ENCODE data around the gene CTNND2. TPM values are rescaled to one million over a fixed set of nuclear protein-coding genes. Genes with fewer than 3 reads are reported as not detected.

The CTNND2 gene
- total RNA-seq, 2 donors from 2014 or later, result not detected

- H3K4me1 Mint-ChIP-seq (ENCODE audit: low read depth in 2 of 2), result peaks cover 0 to 4% of the 10 kb centered on the region in 2 donors
- peaks cover 27 to 29% of the 10 kb centered on the region in 2 donors for H3K27me3 Mint-ChIP-seq
- H3K9me3 Mint-ChIP-seq, result peaks cover 7% of the 10 kb centered on the region
- H3K36me3 Mint-ChIP-seq, result no peaks in the 10 kb centered on the region
- DNase-seq (ENCODE audit: low spot score) (no peak), ATAC-seq (no peak)
- no peak overlapping the region for H3K4me3 Mint-ChIP-seq
- no peak overlapping the region for H3K27ac Mint-ChIP-seq
Observed at GRCh38 chr5:11903121-11903613, 1.1 kb downstream of the CTNND2 start.

GRCh38 chr5:11902201-11902619 is 2.0 kb downstream of the CTNND2 start:
- Mint-ChIP-seq H3K27me3 (peaks cover 27 to 29% of the 10 kb centered on the region in 2 donors), H3K4me3 (no peak overlapping the region), H3K27ac (no peak overlapping the region), H3K9me3 (peaks cover 7% of the 10 kb centered on the region), H3K4me1 (ENCODE audit: low read depth in 2 of 2) (peaks cover 0 to 4% of the 10 kb centered on the region in 2 donors), H3K36me3 (no peaks in the 10 kb centered on the region)
- ATAC-seq (no peak), DNase-seq (ENCODE audit: low spot score) (no peak)

- no peak overlapping the region for H3K4me3 Mint-ChIP-seq
- H3K9me3 Mint-ChIP-seq, result peaks cover 3% of the 10 kb centered on the region
- H3K4me1 Mint-ChIP-seq (ENCODE audit: low read depth in 2 of 2), result no peaks in the 10 kb centered on the region
- no peak for ATAC-seq
- no peak overlapping the region for H3K27ac Mint-ChIP-seq
- no peaks in the 10 kb centered on the region for H3K36me3 Mint-ChIP-seq
- no peak for DNase-seq (ENCODE audit: low spot score)
- H3K27me3 Mint-ChIP-seq, result peaks cover 17 to 18% of the 10 kb centered on the region in 2 donors
Observed at GRCh38 chr5:11898787-11899186, 5.5 kb downstream of the CTNND2 start.

GRCh38 chr5:11897781-11898180 is 6.5 kb downstream of the CTNND2 start:
- H3K4me1 Mint-ChIP-seq (ENCODE audit: low read depth in 2 of 2), result no peaks in the 10 kb centered on the region
- DNase-seq (ENCODE audit: low spot score) (no peak), ATAC-seq (no peak)
- peaks cover 7% of the 10 kb centered on the region for H3K9me3 Mint-ChIP-seq
- H3K4me3 Mint-ChIP-seq, result no peak overlapping the region
- peaks cover 13 to 14% of the 10 kb centered on the region in 2 donors for H3K27me3 Mint-ChIP-seq
- no peak overlapping the region for H3K27ac Mint-ChIP-seq
- no peaks in the 10 kb centered on the region for H3K36me3 Mint-ChIP-seq

- DNase-seq (ENCODE audit: low spot score), result no peak
- no peaks in the 10 kb centered on the region for H3K36me3 Mint-ChIP-seq
- no peaks in the 10 kb centered on the region for H3K4me1 Mint-ChIP-seq (ENCODE audit: low read depth in 2 of 2)
- no peak for ATAC-seq
- H3K27me3 Mint-ChIP-seq, result no peaks in the 10 kb centered on the region
- peaks cover 3% of the 10 kb centered on the region for H3K9me3 Mint-ChIP-seq
- no peak overlapping the region for H3K4me3 Mint-ChIP-seq
- no peak overlapping the region for H3K27ac Mint-ChIP-seq
Observed at GRCh38 chr5:11894992-11895391, 9.3 kb downstream of the CTNND2 start.

GRCh38 chr5:11892832-11893231 is 11.4 kb downstream of the CTNND2 start:
- no peaks in the 10 kb centered on the region for H3K4me1 Mint-ChIP-seq (ENCODE audit: low read depth in 2 of 2)
- peaks cover 3% of the 10 kb centered on the region for H3K9me3 Mint-ChIP-seq

GRCh38 chr5:11890777-11891176 is 13.5 kb downstream of the CTNND2 start:
- no peaks in the 10 kb centered on the region for H3K27me3 Mint-ChIP-seq
- ATAC-seq (no peak), DNase-seq (ENCODE audit: low spot score) (no peak)
- no peaks in the 10 kb centered on the region for H3K4me1 Mint-ChIP-seq (ENCODE audit: low read depth in 2 of 2)
- no peak overlapping the region for H3K27ac Mint-ChIP-seq
- H3K4me3 Mint-ChIP-seq, result no peak overlapping the region
- peaks cover 6% of the 10 kb centered on the region for H3K9me3 Mint-ChIP-seq
- no peaks in the 10 kb centered on the region for H3K36me3 Mint-ChIP-seq

More at GRCh38 chr5:11892832-11893231, 11.4 kb downstream of the CTNND2 start:
- no peak for DNase-seq (ENCODE audit: low spot score)
- H3K27me3 Mint-ChIP-seq, result no peaks in the 10 kb centered on the region
- no peak overlapping the region for H3K27ac Mint-ChIP-seq
- ATAC-seq, result no peak
- H3K4me3 Mint-ChIP-seq, result no peak overlapping the region
- no peaks in the 10 kb centered on the region for H3K36me3 Mint-ChIP-seq

- Mint-ChIP-seq H3K4me1 (ENCODE audit: low read depth in 2 of 2) (no peaks in the 10 kb centered on the region), H3K36me3 (no peaks in the 10 kb centered on the region), H3K4me3 (no peak overlapping the region), H3K27me3 (no peaks in the 10 kb centered on the region), H3K27ac (no peak overlapping the region), H3K9me3 (peaks cover 3% of the 10 kb centered on the region)
- DNase-seq (ENCODE audit: low spot score) (no peak), ATAC-seq (no peak)
Observed at GRCh38 chr5:11888221-11888620, 16.0 kb downstream of the CTNND2 start.

- peaks cover 4% of the 10 kb centered on the region for H3K9me3 Mint-ChIP-seq
- no peaks in the 10 kb centered on the region for H3K4me1 Mint-ChIP-seq (ENCODE audit: low read depth in 2 of 2)
- H3K27me3 Mint-ChIP-seq, result no peaks in the 10 kb centered on the region
- no peak overlapping the region for H3K4me3 Mint-ChIP-seq
- no peak for DNase-seq (ENCODE audit: low spot score)
- no peaks in the 10 kb centered on the region for H3K36me3 Mint-ChIP-seq
- ATAC-seq, result no peak
- H3K27ac Mint-ChIP-seq, result no peak overlapping the region
Observed at GRCh38 chr5:11878814-11879213, 25.4 kb downstream of the CTNND2 start.

GRCh38 chr5:11873587-11873986 is 30.7 kb downstream of the CTNND2 start:
- Mint-ChIP-seq H3K9me3 (no peaks in the 10 kb centered on the region), H3K4me3 (no peak overlapping the region), H3K4me1 (ENCODE audit: low read depth in 2 of 2) (no peaks in the 10 kb centered on the region), H3K27ac (no peak overlapping the region), H3K27me3 (no peaks in the 10 kb centered on the region), H3K36me3 (no peaks in the 10 kb centered on the region)
- DNase-seq (ENCODE audit: low spot score) (no peak), ATAC-seq (no peak)

- DNase-seq (ENCODE audit: low spot score), result no peak
- no peak overlapping the region for H3K4me3 Mint-ChIP-seq
- H3K27ac Mint-ChIP-seq, result no peak overlapping the region
- no peaks in the 10 kb centered on the region for H3K36me3 Mint-ChIP-seq
- ATAC-seq, result no peak
- H3K27me3 Mint-ChIP-seq, result no peaks in the 10 kb centered on the region
- peaks cover 6% of the 10 kb centered on the region for H3K9me3 Mint-ChIP-seq
- H3K4me1 Mint-ChIP-seq (ENCODE audit: low read depth in 2 of 2), result no peaks in the 10 kb centered on the region
Observed at GRCh38 chr5:11869203-11869602, 35.0 kb downstream of the CTNND2 start.

GRCh38 chr5:11863911-11864310 is 40.3 kb downstream of the CTNND2 start:
- peaks cover 13% of the 10 kb centered on the region for H3K9me3 Mint-ChIP-seq
- no peaks in the 10 kb centered on the region for H3K4me1 Mint-ChIP-seq (ENCODE audit: low read depth in 2 of 2)
- no peak overlapping the region for H3K4me3 Mint-ChIP-seq
- no peaks in the 10 kb centered on the region for H3K27me3 Mint-ChIP-seq
- ATAC-seq (no peak), DNase-seq (ENCODE audit: low spot score) (no peak)
- H3K27ac Mint-ChIP-seq, result no peak overlapping the region
- no peaks in the 10 kb centered on the region for H3K36me3 Mint-ChIP-seq

- no peak for ATAC-seq
- no peak for DNase-seq (ENCODE audit: low spot score)
- H3K4me1 Mint-ChIP-seq (ENCODE audit: low read depth in 2 of 2), result no peaks in the 10 kb centered on the region
- no peak overlapping the region for H3K4me3 Mint-ChIP-seq
- no peak overlapping the region for H3K27ac Mint-ChIP-seq
- H3K27me3 Mint-ChIP-seq, result no peaks in the 10 kb centered on the region
- H3K9me3 Mint-ChIP-seq, result peaks cover 8% of the 10 kb centered on the region
- no peaks in the 10 kb centered on the region for H3K36me3 Mint-ChIP-seq
Observed at GRCh38 chr5:11857391-11857790, 46.9 kb downstream of the CTNND2 start.

GRCh38 chr5:11854936-11855335 is 49.3 kb downstream of the CTNND2 start:
- no peaks in the 10 kb centered on the region for H3K36me3 Mint-ChIP-seq
- ATAC-seq (no peak), DNase-seq (ENCODE audit: low spot score) (no peak)
- H3K4me3 Mint-ChIP-seq, result no peak overlapping the region
- no peaks in the 10 kb centered on the region for H3K4me1 Mint-ChIP-seq (ENCODE audit: low read depth in 2 of 2)
- no peak overlapping the region for H3K27ac Mint-ChIP-seq
- H3K9me3 Mint-ChIP-seq, result no peaks in the 10 kb centered on the region
- no peaks in the 10 kb centered on the region for H3K27me3 Mint-ChIP-seq

- DNase-seq (ENCODE audit: low spot score) (no peak), ATAC-seq (no peak)
- Mint-ChIP-seq H3K4me3 (no peak overlapping the region), H3K4me1 (ENCODE audit: low read depth in 2 of 2) (no peaks in the 10 kb centered on the region), H3K27ac (no peak overlapping the region), H3K36me3 (no peaks in the 10 kb centered on the region), H3K27me3 (no peaks in the 10 kb centered on the region), H3K9me3 (no peaks in the 10 kb centered on the region)
Observed at GRCh38 chr5:11853796-11854195, 50.5 kb downstream of the CTNND2 start.

Data from natural killer cell treated with Interleukin-12 subunit alpha and Interleukin-12 subunit beta and Interleukin-15 and Interleukin-18, amount 100 ng/mL, for 72 hours (primary cell).